HG03354 (cell line): ENCODE data around the gene NGDN.
"Not testable (repeated sequence)": the region's sequence is repeated elsewhere in the genome, so short reads cannot be mapped to it uniquely, and the experiment has no call there.

Experiments used
- ATAC-seq: cut with Tn5 transposase; IDR thresholded peaks from one replicate; pipeline ENCODE4 v1.9.1; 2021; ENCODE audit warnings: mild to moderate bottlenecking; ENCODE audit not compliant: unreplicated experiment, poor library complexity, severe bottlenecking

Gene NGDN

DNA sequence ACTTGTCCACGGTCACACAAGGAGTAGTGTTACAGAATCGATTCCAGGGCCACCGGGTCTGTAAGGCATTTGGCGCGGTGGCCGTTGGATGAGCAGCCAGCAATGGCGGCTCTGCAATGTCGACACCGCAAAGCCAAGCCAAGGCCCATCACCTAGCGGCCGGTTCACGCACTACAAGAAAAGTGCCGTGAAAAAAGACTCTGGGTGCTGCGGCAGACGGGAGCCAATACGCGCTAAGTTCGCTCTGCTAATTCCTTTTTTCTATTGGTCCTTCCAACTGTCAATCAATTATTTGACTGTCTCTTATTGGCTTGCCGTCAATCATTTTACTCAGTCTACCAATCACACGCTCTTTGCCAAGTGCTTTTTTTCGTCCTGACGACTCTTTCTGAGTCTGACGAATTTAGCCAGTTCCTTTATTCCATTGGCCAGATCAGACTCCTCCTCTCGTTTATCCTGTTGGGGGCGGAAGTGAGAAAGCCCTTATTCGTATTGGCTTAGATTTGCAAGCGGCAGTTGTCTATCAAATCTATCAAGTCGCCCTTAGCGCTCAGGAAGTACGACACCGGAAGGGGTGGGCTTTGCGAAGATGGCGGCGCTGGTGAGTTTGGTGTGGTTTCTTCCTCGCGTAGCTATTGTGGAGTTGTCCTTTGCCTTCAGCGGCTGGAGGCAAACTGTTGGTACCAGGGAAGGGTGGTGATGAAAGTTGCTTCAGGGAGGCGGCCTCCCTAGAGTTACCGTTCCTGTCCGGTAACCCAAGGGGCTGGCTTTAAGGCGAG is at the start of gene NGDN:
Gene NGDN, plus strand, starts transcription at position 577 of the 779 bp plus-strand sequence. Its CDS starts 13 bp downstream, at position 590.
- ATAC-seq = peak; percentile 94

DNA sequence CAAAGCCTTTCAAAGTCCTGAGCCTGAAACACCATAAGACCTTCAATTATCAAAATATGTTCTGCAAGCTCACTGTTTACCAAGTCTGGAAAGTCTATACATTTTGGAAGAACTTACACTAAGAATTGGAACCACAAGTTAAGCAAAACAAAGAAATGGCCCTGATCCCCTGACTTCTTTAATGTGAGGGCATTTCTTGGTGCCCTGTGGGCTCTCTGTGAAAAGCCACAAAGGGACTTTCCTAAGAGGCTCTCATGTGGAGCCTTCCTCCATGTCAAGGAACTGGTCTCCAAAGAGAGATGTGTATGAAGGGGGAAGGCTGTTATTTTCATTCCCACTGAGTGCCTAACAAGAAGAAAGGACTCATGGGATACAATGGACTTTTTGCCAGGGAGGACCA is 47.9 kb upstream of the NGDN start:
- ATAC-seq = no peak

GRCh38 chr14:23423657-23424056 is 45.8 kb upstream of the NGDN start:
- no peak for ATAC-seq

- no peak for ATAC-seq
Measured at GRCh38 chr14:23425169-23425568, 44.3 kb upstream of the NGDN start.

DNA sequence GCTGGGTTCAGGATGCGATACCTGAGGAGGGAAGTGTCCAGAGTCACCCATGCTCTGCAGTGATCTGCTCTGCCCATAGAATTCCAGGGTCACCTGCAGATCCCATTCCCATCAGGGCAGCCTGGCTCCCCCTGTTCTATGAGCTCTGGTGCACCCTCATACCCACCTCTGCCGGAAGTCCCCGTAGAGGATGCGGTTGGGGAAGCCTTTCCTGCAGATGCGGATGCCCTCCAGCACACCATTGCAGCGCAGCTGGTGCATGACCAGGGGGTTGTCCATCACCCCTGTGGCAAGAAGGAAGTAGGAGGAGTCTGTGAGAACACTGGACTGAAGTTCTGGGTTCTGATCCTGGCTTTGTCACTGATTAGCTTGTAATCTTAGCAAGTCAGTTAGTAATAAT is 43.7 kb upstream of the NGDN start:
- ATAC-seq = not testable (repeated sequence)

GRCh38 chr14:23428686-23429495 is 40.6 kb upstream of the NGDN start:
- no peak for ATAC-seq

DNA sequence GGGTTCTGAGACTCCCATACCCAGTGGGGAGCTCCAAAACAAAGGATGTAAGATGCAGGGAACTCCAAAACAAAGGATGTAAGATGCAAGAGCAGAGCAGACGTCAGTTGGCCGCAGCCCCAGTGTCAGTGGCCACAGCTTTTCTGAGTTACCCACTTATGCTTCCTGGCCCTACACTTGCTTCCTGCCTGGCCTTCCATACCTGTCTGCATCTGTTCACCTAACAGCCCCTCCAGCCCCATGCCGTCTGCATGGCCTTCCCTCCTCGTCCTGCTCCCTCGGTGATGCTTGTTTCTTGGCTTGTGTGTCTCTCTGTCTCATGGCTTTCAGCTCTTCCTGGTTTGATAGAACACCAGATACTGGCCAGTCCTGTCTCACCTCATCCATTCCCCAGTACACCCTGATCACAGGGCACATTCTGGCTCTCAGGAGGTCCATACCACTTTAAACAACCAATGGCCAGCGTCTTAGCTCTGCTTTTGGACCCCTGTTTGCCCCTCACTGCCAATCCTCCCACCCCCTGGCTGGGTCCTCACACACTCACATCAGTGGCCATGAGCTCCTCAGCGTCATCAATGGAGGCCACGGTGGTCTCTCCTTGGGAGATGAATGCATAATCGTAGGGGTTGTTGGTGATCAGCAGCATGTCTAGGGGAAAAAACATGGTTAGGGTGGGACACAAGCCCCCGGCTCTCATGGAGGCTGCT is 39.3 kb upstream of the NGDN start:
- ATAC-seq = no peak

DNA sequence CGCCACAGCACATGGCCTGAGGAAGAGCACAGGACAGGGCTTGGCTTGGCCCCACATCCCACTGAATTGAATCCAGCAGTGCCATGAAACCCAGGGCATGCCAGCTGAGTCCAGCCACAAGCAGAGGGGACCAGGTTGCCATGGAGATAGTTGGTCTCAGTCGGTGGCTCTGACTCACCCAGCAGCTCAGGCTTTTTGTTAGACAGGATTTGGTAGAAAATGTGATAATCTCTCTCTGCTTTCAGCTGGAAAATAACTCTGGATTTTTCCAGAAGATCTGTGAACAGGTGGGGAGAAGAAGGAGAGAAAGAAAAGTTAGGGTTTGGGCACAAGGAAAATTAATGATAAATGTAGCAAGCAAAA is 38.8 kb upstream of the NGDN start:
- no peak for ATAC-seq

- no peak for ATAC-seq
Measured at GRCh38 chr14:23431486-23431885, 38.0 kb upstream of the NGDN start.

DNA sequence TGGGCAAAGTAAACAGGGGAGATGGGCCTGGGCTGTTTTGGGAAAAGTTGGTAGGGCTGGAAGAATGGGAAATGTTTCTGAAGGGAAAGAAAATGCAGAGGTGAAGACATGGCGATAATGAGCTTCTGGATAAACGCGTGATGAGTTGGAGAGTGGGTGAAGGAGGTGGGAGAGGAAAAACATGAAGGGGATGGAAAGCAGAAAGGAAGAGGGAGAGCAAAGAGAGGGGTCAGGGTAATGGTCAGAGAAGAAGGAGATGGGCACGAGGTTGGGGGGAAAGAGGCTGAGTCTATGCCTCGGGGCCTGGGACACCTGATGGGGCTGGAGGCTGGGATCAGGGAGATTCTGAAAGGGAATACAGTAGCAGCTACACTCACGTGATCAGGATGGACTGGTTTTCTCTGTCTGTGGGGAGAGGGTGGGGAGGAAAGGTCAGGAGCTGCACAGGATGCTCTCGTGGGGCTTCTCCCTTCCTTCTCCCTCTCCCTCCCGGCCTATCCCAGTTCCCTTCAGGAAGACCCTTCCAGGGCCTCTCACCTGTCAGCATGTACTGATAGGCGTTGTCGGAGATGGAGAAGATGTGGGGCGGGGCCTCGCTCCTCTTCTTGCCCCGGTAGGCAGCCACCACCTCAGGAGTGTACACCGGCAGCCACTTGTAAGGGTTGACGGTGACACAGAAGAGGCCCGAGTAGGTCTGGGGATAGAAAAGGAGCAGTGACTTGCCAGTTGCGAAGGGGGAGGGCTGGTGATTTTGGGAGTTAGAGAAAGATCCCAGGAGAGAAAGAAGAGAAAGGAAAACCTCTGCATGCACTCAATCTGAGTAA is 37.2 kb upstream of the NGDN start:
- no peak for ATAC-seq

DNA sequence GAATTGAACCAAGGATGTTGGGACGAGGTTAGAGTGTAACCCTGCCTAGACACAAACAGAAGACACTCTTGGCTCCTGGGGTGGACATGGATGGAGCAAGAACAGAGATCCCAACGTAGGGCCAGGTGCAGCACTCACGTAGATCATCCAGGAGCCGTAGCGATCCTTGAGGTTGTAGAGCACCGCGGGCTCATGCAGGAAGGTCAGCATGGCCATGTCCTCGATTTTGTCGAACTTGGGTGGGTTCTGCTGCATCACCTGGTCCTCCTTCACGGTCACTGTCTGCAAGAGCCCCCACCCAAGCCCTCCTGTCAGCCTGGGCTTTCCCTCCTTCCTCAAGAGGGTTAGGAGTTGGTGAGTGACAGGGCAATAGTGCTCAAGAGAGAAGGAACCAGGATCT is 36.6 kb upstream of the NGDN start:
- no peak for ATAC-seq

GRCh38 chr14:23433457-23433856 is 36.0 kb upstream of the NGDN start:
- no peak for ATAC-seq

GRCh38 chr14:23434488-23435222 is 34.8 kb upstream of the NGDN start:
- no peak for ATAC-seq

DNA sequence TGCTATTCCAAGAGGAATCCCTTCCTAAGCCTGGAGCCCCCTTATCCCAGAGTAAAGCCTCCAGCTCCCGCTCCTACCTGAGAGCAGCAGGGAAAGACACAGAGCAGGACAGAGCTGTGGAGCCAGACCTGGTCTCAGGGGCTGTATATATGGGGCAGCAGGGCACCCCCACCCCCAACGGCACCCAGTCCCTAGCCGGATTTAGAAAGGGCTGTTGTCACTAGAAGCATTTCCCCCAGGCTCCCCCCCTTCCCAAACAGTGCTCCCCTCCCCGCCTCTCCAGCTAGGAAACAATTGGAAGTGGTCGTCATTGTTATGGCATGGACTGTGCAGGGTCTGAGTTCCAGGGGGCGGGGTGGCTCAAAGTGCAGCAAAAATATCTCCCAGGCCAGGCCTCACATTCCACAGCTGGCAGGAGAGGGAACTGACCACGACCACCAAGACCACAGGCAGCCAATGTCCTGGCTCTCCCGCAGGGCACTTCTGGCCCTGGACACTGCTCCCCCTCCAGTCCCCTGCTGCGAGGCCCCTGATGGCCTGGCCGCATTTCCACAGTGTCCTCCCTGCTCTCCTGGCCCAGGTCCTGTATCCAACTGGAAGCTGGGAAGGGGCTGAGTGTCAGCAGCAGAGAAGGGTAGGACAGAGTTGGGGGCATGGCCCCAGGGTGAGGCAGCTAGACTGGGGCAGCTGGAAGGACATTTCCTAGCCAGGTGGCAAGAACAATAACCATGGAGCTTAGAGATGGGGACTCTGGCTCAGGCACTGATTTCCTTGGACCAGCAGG is 33.8 kb upstream of the NGDN start, which contains the start of gene MYH7:
Gene MYH7, minus strand, starts transcription at position 118 of the 784 bp plus-strand sequence. CDS start 1,928 bp downstream, outside the sequence.
- no peak for ATAC-seq

GRCh38 chr14:23436327-23437132 is 33.0 kb upstream of the NGDN start:
- ATAC-seq = no peak

GRCh38 chr14:23437133-23438100 is 32.1 kb upstream of the NGDN start:
- ATAC-seq = no peak
